ENCODE data around the gene SLC43A1. TPM values are rescaled to one million over a fixed set of nuclear protein-coding genes. Genes with fewer than 3 reads are reported as not detected.
A peak's percentile ranks its signal among the peaks of the same experiment; 100 is the strongest.

SLC43A1 gene
- total and polyA plus RNA-seq, 2 of the 4 experiments (the other 2 are of a cell fraction), result 10.0 to 17.0 TPM

DNA sequence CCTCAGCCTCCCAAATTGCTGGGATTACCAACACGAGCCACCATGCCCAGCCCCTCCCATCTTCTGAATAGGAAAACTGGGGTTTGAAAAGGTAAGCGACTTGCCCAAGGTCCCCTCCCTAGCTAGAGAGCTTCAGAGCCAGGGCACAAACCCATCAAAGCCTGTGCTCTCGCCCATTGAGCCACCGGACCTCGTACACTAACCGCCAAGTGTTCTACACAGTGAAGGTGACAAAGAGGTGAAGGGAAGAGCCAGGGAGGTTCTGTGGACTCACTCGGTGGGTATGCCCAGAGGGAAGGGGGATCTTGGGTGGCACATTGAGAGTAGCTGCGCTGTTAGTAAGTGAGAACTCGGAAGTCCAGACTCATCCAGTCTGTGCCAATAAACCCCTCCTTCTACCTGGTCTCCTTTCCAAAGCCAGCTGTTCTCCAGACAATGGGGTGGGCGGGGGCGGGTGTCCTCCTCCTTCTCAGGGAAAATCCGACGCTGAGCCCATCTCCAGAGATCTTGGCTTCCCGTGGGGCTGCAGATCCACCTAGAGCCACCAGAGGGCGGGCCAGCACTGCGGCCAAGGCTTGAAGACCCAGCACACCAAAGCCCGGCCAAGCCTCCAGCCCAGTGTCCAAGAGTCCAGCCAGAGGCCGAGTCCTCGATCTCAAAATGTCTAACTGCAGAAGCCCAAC, 58.4 kb downstream of the SLC43A1 start:
- no peak overlapping the region for H2BK15ac ChIP-seq (ENCODE audit: low read depth, low read length)
- H3K23ac ChIP-seq (ENCODE audit: low read depth, low read length), result no peak overlapping the region
- TF ChIP-seq NFE2L2 (IDR thresholded peaks at IDR 0.05; ENCODE audit: low read depth, low read length), result no peak
- TF ChIP-seq MAZ (IDR thresholded peaks at IDR 0.05; ENCODE audit: borderline replicate concordance, low read depth, low read length), result peak; percentile 54; the same call in 1 of the 2 replicates
- no peak for TF ChIP-seq MAFK (IDR thresholded peaks at IDR 0.05; ENCODE audit: low read depth, low read length)
- TF ChIP-seq SMC3 (IDR thresholded peaks at IDR 0.05; ENCODE audit: low read depth, low read length), result peak; percentile 93
- peak; percentile 92 for TF ChIP-seq RAD21 (IDR thresholded peaks at IDR 0.05; ENCODE audit: low read length)
- TF ChIP-seq, protein P1, sequence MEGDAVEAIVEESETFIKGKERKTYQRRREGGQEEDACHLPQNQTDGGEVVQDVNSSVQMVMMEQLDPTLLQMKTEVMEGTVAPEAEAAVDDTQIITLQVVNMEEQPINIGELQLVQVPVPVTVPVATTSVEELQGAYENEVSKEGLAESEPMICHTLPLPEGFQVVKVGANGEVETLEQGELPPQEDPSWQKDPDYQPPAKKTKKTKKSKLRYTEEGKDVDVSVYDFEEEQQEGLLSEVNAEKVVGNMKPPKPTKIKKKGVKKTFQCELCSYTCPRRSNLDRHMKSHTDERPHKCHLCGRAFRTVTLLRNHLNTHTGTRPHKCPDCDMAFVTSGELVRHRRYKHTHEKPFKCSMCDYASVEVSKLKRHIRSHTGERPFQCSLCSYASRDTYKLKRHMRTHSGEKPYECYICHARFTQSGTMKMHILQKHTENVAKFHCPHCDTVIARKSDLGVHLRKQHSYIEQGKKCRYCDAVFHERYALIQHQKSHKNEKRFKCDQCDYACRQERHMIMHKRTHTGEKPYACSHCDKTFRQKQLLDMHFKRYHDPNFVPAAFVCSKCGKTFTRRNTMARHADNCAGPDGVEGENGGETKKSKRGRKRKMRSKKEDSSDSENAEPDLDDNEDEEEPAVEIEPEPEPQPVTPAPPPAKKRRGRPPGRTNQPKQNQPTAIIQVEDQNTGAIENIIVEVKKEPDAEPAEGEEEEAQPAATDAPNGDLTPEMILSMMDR (conservative IDR thresholded peaks at IDR 0.05; ENCODE audit: low read depth, low read length), result peak; percentile 97
- DNase-seq (peak; percentile 77), ATAC-seq (ENCODE audit: low read depth) (peak; percentile 89)
- dilution Hi-C loops (cut with HindIII; ENCODE audit: low sequenced_read_pairs, unreplicated experiment), result no loop called here
- H3K36me3 ChIP-seq (ENCODE audit: control insufficient read depth, insufficient read depth, low read length), result no peaks in the 10 kb centered on the region
- H3K9me3 ChIP-seq (ENCODE audit: control insufficient read depth, insufficient read depth, low read length), result no peaks in the 10 kb centered on the region
- no peak overlapping the region for H2BK5ac ChIP-seq (ENCODE audit: low read depth, low read length, poor library complexity, severe bottlenecking)
- no peak overlapping the region for H3K4me3 ChIP-seq (ENCODE audit: insufficient read depth, low read depth, low read length)
- no peak overlapping the region for H3K56ac ChIP-seq (ENCODE audit: extremely low read depth, insufficient read depth, low read length)
- peak overlapping the region in 1 of 2 experiments; percentile 50; a peak in 1 of 4 replicates for H4K8ac ChIP-seq (ENCODE audit: low read depth in 2 of 2, low read length in 2 of 2)
- H3K4ac ChIP-seq (ENCODE audit: low read depth, low read length), result no peak overlapping the region
- BruUV-seq (replicated peaks), result no TSS peak
- no peak overlapping the region for H3K9ac ChIP-seq (ENCODE audit: low read depth, low read length)
- ChIA-PET CTCF (interaction anchor here (0.8 to 3.9 kb wide), 6 partner anchors 19 to 111 kb away, joined by 3 to 22 read pairs (median 6); no protein-coding TSS in a partner anchor), POLR2A (ENCODE audit: unreplicated experiment) (no interaction called here)
- intact Hi-C loops (cut with micrococcal nuclease), result loop anchor here (1.0 to 10.0 kb wide), 6 partner anchors 23 to 1055 kb away; no protein-coding TSS in a partner anchor
- H2BK120ac ChIP-seq (ENCODE audit: low read depth, low read length), result no peak overlapping the region
- peak overlapping the region; percentile 60 for H2AK9ac ChIP-seq (replicated peaks; ENCODE audit: low read depth, low read length, poor library complexity)
- in situ Hi-C loops (cut with MboI; ENCODE audit: low sequenced_read_pairs), result loop anchor here (5.0 to 10.0 kb wide), 2 partner anchors 70 to 188 kb away; partner anchors contain the start of gene YPEL4
- 0% methylated on average over 9 of the region's 19 CpGs; no CpG with 5 or more reads in 1 of the 2 experiments for WGBS, 2 experiments (ENCODE audit: extremely low coverage in 2 of 2, insufficient read length in 1 of 2)
- peak overlapping the region; percentile 20; the same call in 1 of the 2 replicates for H2AK5ac ChIP-seq (ENCODE audit: low read depth, low read length)
- H3K14ac ChIP-seq (replicated peaks; ENCODE audit: low read depth, low read length), result no peak overlapping the region
- peaks cover 51% of the 10 kb centered on the region for H3K27me3 ChIP-seq (ENCODE audit: control insufficient read depth, insufficient read depth, low read length)
- H4K91ac ChIP-seq (ENCODE audit: insufficient read depth, low read depth, low read length), result no peak overlapping the region
- no peaks in the 10 kb centered on the region for H3K79me1 ChIP-seq (ENCODE audit: low read depth in 1 of 2, low read length in 2 of 2)
- no peak overlapping the region for H3K18ac ChIP-seq (ENCODE audit: low read depth, low read length)
- H3K4me2 ChIP-seq (ENCODE audit: low read depth, low read length), result peak overlapping the region; percentile 34; the same call in 1 of the 2 replicates
- peak overlapping the region; percentile 11 for H2AFZ ChIP-seq (replicated peaks; ENCODE audit: low read length, poor library complexity)
- H3K27ac ChIP-seq (ENCODE audit: insufficient read depth, low read length), result no peak overlapping the region
- H2BK20ac ChIP-seq (ENCODE audit: low read depth, low read length), result no peak overlapping the region; the same call in 1 of the 2 replicates
- peaks cover 3% of the 10 kb centered on the region; the same call in 1 of the 2 replicates for H3K4me1 ChIP-seq (ENCODE audit: control insufficient read depth, insufficient read depth, low read length)
- H3K9me1 ChIP-seq (ENCODE audit: insufficient read depth, low read length), result 0 out of 2 replicates have a peak, but pooled peaks cover 4% of the 10 kb centered on the region
- no peaks in the 10 kb centered on the region for H4K20me1 ChIP-seq (ENCODE audit: insufficient read depth, low read length)
- no peak overlapping the region for H4K5ac ChIP-seq (ENCODE audit: low read depth, low read length)
